Putamen (tissue), 1 donor: ENCODE data around the gene AP1S3.
"Not testable (repeated sequence)": the region's sequence is repeated elsewhere in the genome, so short reads cannot be mapped to it uniquely, and the experiment has no call there.

Experiments
- DNase-seq: peaks from one replicate; pipeline ENCODE4 v3.0.0-alpha.2; 2016; ENCODE audit warnings: low spot score

The AP1S3 gene

DNA sequence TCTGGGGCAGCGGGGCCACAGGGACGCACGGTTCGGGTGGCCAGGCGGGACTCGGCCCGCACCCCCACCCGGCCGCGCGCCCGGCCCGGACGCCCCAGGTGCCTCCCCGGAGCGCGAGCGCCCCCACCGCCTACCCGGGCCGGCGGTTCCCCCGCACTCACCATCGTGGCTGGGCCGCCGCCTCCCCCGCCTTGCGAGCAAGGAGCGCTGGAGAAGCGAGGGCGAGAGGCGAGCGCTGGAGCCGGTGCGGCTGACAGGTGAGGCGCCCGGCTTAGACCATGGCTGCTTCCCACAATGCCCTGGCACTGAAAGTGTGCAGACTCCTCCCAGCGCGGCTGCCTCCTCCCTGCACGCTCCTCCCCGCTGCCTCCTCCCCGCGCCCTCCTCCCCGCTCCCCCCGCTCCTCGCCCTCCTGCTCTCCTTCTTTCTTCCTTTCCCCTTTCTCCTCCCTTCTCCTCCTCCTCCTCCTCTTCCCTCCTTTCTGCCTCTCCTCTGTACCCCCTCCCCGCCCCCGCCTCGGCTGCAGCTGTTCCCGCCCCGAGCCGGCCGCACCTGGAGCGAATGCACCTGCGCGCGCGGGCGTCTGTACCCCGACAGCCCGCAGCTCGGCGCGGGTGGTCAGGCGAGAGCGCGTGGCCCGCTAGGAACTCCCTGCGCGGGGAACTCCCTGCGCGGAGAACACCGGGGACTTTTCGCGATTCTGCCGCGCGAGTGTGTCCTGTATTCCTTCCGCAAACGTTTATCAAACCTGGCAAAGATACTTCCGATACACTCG lies at the start of gene AP1S3:
Gene AP1S3, minus strand, starts transcription at position 296 of the 775 bp plus-strand sequence. Its CDS starts 132 bp downstream, at position 164.
- DNase-seq = peak; percentile 57

DNA sequence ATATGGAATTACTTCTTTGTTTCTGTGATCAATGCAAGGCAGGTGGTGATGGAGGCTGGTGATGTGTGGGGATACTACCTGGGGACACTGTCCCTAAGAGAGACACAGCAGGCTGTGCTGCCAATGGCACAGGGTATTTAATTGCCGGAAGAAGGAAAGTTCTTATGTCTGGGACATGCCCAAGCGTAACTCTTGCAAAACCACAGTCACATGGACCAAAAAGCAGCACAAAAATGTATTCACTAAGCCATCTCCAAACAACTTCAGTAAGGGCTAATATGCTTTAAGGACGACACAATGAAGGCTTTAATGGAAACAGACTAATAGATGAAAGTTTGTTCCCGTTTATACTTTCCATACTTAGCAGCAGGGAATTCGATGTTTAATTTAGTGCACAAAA lies 49.7 kb upstream of the AP1S3 start:
- DNase-seq = no peak

DNA sequence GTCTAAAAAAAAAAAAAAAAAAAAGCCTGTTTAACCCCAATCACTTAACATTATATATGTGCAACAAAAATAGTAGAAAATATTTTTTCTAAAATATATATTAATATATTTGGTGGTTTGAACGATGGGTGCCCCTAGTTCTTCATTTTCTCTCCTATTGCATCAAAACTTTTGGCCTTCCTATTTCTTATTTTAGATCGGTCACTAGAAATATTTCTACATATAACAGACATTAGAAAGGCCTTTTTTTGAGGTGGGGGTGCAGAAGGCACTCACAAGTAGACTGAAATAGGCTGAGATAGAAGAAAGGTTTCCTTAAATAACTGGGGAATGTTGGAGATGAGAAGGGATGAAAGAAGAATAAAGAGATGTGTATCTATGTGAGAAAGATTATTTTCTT lies 49.3 kb upstream of the AP1S3 start:
- DNase-seq = no peak

DNA sequence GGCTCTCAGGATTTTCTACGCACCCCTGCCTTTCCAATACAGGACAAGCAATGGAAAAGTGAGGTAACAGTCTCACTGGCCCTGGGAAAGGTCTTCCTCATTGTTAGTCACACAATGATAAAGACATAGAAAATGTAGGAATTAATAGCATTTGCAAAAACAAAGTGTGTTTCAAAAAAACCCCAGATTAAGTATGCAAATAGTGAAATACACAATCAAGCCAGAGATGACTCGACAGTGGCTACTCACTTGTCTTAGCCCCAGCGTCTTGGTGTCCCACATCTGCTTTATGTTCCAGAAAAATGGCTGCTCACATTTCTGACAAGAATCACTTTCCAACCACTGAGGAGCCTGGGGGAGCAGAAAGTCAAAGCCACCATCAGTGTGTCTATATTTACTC lies 47.0 kb upstream of the AP1S3 start:
- DNase-seq = no peak

- no peak for DNase-seq
These were observed 45.3 kb upstream of the AP1S3 start for GRCh38 chr2:223882715-223883114.

DNA sequence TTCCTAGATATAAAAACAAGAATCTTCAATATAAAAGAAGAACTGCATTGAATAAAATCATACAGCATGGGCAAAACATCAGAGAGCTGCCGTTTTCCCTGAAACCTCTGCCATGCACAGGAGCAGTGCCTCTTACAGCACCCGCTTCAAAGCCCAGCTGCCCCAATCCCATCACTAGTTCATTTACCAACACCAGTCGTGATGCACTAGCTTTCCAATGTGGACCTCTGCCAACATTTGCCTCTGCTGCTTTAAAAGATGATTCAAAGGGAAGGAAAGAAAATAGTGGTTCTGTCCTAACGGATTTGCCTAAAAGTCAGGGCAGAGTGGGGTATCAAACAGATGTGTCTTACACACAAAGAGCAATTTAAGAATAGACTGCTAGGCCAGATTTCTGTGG lies 43.4 kb upstream of the AP1S3 start:
- peak; percentile 8 for DNase-seq

- no peak for DNase-seq
These were observed 40.5 kb upstream of the AP1S3 start for GRCh38 chr2:223877721-223878410.

- no peak for DNase-seq
These were observed 36.3 kb upstream of the AP1S3 start for GRCh38 chr2:223873672-223874071.

GRCh38 chr2:223872772-223873171 lies 35.4 kb upstream of the AP1S3 start:
- DNase-seq = not testable (repeated sequence)

DNA sequence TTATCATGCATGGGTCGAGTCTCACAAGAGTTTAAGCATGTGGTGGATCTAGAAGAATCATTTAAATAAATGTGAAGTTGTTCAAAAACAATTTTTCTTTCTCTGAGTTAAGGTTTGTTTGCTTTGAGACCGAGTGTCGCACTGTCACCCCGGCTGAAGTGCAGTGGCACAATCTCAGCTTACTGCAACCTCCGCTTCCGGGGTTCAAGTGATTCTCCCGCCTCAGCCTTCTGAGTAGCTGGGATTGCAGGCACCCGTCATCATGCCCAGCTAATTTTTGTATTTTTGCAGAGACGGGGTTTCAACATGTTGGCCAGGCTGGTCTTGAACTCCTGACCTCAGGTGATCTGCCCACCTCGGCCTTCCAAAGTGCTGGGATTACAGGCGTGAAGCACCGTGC lies 34.3 kb upstream of the AP1S3 start:
- not testable (repeated sequence) for DNase-seq

- DNase-seq = no peak
These were observed 33.6 kb upstream of the AP1S3 start for GRCh38 chr2:223870840-223871611.

- no peak for DNase-seq
These were observed 30.6 kb upstream of the AP1S3 start for GRCh38 chr2:223868005-223868404.

DNA sequence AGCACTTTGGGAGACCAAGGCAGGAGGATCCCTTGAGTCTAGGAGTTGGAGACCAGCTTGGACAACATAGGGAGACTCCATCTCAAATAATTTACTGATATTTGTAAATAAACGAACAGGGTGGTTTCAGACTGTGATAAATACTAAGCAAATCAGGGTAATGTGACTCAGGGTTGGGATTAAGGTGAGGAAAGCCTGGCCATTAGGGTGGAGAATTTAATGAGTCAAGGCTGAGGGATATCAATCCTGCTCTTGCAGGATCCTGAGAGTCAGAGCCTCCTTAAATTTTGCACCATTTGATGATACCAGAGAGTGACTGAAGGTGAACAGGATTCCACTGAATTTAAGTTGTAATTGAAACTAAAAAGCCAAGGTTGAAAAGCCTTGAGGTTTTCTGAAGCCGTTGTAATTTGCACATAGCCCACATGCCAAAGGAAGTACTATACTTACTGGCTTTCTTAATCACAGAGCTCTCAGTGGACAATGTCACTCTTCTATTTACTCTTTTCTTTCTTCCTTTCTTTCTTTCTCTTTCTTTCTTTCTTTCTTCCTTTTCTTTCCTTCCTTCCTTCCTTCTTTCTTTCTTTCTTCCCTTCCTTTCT lies 28.6 kb upstream of the AP1S3 start:
- no peak for DNase-seq

GRCh38 chr2:223865124-223865523 lies 27.7 kb upstream of the AP1S3 start:
- no peak for DNase-seq

DNA sequence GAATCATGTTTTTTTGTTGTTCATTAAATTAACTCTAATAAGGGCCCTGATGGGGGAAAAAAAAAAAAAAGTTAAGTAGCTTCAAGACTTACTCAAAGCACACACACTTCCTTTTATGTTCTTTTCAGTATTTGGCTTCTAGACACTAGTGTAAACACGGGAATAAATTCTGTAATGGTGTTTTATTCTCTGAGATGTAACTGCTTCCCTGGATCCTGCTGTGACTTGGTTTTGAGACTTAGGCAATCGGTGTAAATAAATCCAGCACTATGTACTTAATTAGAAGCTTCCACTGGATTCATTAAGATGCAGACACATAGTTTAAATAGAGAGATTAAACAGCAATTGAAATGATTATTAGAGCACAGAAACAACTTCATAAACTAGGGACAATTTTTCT lies 26.1 kb upstream of the AP1S3 start:
- DNase-seq = no peak

DNA sequence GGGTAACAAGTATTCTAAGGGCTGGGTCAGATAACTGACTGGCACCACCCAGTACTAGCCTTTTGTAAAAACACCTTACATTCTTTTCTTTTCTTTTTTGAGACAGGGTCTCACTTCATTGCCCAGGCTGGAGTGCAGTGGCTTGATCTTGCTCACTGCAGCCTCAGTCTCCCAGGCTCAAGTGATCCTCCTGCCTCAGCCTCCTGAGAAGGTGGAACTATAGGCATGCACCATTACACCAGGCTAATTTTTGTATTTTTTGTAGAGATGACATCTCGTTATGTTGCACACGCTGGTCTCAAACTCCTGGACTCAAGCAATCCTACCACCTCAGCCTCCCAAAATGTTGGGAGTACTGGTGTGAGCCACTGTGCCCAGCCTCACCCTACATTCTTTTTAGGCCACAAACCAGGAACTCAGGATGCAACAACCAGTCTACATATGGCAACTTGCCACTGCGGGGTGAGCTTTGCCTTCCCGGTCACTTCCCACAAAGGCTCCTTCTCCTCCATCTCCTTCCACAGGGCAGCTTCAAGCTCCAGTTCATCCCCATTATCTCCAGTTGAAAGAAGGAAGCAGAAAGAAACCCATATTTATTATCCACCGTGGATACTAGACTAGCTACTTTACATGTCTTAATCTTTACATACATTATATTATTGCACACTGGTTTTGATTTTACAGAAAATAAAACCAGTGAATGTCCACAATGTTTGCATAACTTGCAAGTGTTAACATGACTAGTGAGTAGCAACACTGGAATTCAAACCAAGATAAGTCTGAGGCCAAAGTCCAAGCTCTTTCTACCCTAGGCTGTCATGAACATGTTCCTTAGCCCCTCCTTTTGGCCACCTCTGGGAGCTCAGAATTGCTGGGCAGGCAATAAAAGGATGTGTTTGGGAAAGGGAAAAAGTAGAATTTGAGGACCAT lies 23.7 kb upstream of the AP1S3 start:
- DNase-seq = no peak

- no peak for DNase-seq
These were observed 21.7 kb upstream of the AP1S3 start for GRCh38 chr2:223859070-223859469.

DNA sequence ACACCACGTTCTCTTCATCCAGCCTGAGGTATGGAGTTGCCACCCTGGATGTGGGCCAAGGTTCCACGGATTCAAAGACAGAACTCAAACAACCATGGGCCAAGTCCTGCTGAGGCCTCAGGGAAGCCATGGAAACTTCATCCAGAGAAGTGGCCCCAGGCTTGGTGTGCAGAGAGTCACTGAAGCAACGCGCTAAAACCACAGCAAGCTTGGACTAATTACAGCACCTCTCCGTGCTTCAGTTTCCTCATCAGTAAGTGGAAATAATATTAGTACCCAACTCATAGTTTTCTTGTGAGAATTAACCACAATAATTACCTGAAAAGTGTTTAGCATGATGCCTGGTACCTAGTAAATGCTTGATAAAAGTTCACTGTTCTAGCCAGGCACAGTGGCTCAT lies 19.2 kb upstream of the AP1S3 start:
- no peak for DNase-seq

GRCh38 chr2:223856021-223856420 lies 18.6 kb upstream of the AP1S3 start:
- DNase-seq = no peak

GRCh38 chr2:223855426-223855825 lies 18.0 kb upstream of the AP1S3 start:
- DNase-seq = peak; percentile 25

- no peak for DNase-seq
These were observed 17.4 kb upstream of the AP1S3 start for GRCh38 chr2:223854741-223855140.
